HCT116 (cell line): ENCODE data around the gene TERT.

Experiments
- CTCF ChIP-seq, 3 experiments: fragments of 200-600 bp in 1 of 3; sonication (generic) in 1 of 3; IDR thresholded peaks in 2 of 3; conservative IDR thresholded peaks in 1 of 3; 2 replicates each; pipeline ENCODE4 v1.5.1; 2012 to 2017; ENCODE audit warnings: low read depth in 2 of 3, low read length in 2 of 3, antibody characterized with exemption in 1 of 3, borderline replicate concordance in 1 of 3, control low read depth in 1 of 3, mild to moderate bottlenecking in 1 of 3, mixed read lengths in 1 of 3, mixed run types in 1 of 3, moderate library complexity in 1 of 3; ENCODE audit not compliant: insufficient read depth in 1 of 3
- POLR2A ChIP-seq: IDR thresholded peaks from 2 replicates; pipeline ENCODE4 v1.7.0; 2011; ENCODE audit warnings: borderline replicate concordance; ENCODE audit not compliant: insufficient read depth, insufficient read length; ENCODE audit errors: extremely low read depth
- POLR2AphosphoS5 ChIP-seq: IDR thresholded peaks from 2 replicates; pipeline ENCODE4 v1.6.1; 2011; ENCODE audit warnings: mild to moderate bottlenecking, low read depth, low read length, moderate library complexity
- RAD21 ChIP-seq: IDR thresholded peaks from 2 replicates; pipeline ENCODE4 v1.6.1; 2012; ENCODE audit warnings: low read depth, mild to moderate bottlenecking
- SIN3A ChIP-seq: IDR thresholded peaks from 2 replicates; pipeline ENCODE4 v1.6.1; 2012; ENCODE audit warnings: low read depth
- YY1 ChIP-seq: IDR thresholded peaks from 2 replicates; pipeline ENCODE4 v1.6.1; 2011; ENCODE audit warnings: low read length, low read depth, moderate library complexity, mild to moderate bottlenecking; ENCODE audit not compliant: insufficient replicate concordance; ENCODE audit errors: extremely low read depth

GRCh38 chr5:1246711-1247431 is 48.0 kb downstream of the TERT start:
- TF ChIP-seq CTCF (IDR thresholded peaks at IDR 0.05 in 2 of 3, conservative IDR thresholded peaks at IDR 0.05 in 1 of 3; ENCODE audit: borderline replicate concordance in 1 of 3, insufficient read depth in 1 of 3, low read depth in 2 of 3, low read length in 2 of 3) (no peak), POLR2AphosphoS5 (no peak), YY1 (no peak), SIN3A (no peak), POLR2A (no peak), RAD21 (no peak)
